Measurements from ENCODE around the gene CMC2. TPM values are rescaled to one million over a fixed set of nuclear protein-coding genes. Genes with fewer than 3 reads are reported as not detected.
A peak's percentile ranks its signal among the peaks of the same experiment; 100 is the strongest.

CMC2 gene
- total RNA-seq, 1 donor from 2014 or later: 58.5 TPM

DNA sequence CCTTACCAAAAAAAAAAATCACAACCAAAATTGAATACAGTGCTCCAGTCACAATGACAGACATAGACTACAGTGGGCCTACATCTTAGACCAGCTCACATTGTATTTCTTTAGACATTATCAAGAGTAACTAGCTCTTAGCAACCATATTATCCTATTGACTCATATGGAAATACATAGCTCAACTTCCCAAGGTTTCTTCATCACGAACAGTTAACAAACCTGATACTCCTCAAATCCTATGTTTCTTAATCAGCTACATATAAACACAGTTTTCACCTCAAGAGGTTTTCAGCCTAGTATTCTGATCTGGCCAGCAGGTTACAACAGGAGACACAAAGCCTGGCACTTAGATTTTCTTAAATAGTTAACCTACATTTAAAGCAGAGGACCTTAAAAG, 29.7 kb downstream of the CMC2 start:
- Mint-ChIP-seq H3K36me3 (ENCODE audit: insufficient read depth) (peaks cover 8% of the 10 kb centered on the region), H3K4me3 (ENCODE audit: low read depth) (no peak overlapping the region), H3K27ac (no peak overlapping the region), H3K9me3 (ENCODE audit: low read depth) (no peaks in the 10 kb centered on the region), H3K27me3 (no peaks in the 10 kb centered on the region), H3K4me1 (ENCODE audit: low read depth) (no peaks in the 10 kb centered on the region)
- TF ChIP-seq, protein P1, sequence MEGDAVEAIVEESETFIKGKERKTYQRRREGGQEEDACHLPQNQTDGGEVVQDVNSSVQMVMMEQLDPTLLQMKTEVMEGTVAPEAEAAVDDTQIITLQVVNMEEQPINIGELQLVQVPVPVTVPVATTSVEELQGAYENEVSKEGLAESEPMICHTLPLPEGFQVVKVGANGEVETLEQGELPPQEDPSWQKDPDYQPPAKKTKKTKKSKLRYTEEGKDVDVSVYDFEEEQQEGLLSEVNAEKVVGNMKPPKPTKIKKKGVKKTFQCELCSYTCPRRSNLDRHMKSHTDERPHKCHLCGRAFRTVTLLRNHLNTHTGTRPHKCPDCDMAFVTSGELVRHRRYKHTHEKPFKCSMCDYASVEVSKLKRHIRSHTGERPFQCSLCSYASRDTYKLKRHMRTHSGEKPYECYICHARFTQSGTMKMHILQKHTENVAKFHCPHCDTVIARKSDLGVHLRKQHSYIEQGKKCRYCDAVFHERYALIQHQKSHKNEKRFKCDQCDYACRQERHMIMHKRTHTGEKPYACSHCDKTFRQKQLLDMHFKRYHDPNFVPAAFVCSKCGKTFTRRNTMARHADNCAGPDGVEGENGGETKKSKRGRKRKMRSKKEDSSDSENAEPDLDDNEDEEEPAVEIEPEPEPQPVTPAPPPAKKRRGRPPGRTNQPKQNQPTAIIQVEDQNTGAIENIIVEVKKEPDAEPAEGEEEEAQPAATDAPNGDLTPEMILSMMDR (IDR thresholded peaks at IDR 0.05; ENCODE audit: unreplicated experiment): no peak
- DNase-seq (ENCODE audit: low spot score, unreplicated experiment): no peak

DNA sequence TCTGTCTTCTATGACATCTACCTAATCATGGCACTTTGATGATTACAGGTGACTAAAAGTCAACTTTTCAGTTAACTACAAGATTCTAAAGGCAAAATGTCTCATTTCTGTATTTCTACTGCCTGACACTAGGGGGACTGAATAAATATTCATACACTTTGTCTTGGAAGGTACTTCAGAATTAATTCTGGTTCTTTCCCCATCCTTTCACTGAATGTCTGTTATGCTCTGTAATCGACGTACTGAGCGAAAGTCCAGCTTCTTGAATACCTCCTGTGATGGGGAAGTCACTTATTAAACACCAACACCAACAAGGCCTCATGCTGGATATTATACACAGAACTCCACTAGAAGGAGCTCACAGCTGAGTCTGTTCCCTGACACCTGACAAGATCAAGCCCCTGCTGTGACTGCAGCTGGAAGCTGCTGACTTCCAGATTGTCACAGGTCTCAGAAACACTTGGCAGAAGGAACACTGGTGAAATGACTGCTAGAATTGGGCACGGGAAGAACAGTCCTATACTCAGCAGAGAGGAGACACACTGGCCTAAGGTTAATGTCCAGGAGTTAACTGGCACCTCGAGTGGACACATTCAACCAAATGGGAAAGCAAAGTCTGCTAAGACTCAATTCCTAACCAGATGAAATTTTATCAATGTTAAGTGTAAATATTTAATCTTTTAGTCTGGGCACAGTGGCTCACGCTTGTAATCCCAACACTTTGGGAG, 31.9 kb downstream of the CMC2 start:
- Mint-ChIP-seq H3K4me3 (ENCODE audit: low read depth) (no peak overlapping the region), H3K27ac (no peak overlapping the region)

DNA sequence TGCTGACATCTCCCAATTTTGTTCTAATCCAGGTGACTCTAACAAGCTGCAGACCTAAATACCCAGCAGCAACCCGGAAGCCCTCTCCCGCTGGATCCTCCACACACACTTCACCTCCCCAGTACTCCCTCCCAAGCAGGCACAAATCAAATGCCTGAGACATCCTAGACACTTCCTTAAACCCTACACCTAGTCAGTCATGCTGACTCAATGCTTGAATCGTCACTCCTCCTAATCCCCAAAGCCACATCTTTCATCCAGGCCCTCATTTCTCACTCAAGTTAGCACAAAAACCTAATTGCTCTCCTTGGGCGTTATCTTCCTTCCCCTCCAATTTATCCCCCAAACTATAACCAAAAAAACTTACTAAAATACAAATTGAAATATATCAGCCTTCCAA, 32.7 kb downstream of the CMC2 start:
- Mint-ChIP-seq H3K36me3 (ENCODE audit: insufficient read depth) (peaks cover 7% of the 10 kb centered on the region), H3K27me3 (no peaks in the 10 kb centered on the region), H3K27ac (no peak overlapping the region), H3K4me1 (ENCODE audit: low read depth) (no peaks in the 10 kb centered on the region), H3K4me3 (ENCODE audit: low read depth) (no peak overlapping the region), H3K9me3 (ENCODE audit: low read depth) (no peaks in the 10 kb centered on the region)
- DNase-seq (ENCODE audit: low spot score, unreplicated experiment): no peak
- TF ChIP-seq, protein P1 (IDR thresholded peaks at IDR 0.05; ENCODE audit: unreplicated experiment): no peak

More for the DNA sequence above, 31.9 kb downstream of the CMC2 start:
- Mint-ChIP-seq H3K27me3 (no peaks in the 10 kb centered on the region), H3K9me3 (ENCODE audit: low read depth) (no peaks in the 10 kb centered on the region), H3K36me3 (ENCODE audit: insufficient read depth) (peaks cover 9% of the 10 kb centered on the region), H3K4me1 (ENCODE audit: low read depth) (no peaks in the 10 kb centered on the region)
- TF ChIP-seq, protein P1 (IDR thresholded peaks at IDR 0.05; ENCODE audit: unreplicated experiment): peak; percentile 63
- DNase-seq (ENCODE audit: low spot score, unreplicated experiment): no peak

DNA sequence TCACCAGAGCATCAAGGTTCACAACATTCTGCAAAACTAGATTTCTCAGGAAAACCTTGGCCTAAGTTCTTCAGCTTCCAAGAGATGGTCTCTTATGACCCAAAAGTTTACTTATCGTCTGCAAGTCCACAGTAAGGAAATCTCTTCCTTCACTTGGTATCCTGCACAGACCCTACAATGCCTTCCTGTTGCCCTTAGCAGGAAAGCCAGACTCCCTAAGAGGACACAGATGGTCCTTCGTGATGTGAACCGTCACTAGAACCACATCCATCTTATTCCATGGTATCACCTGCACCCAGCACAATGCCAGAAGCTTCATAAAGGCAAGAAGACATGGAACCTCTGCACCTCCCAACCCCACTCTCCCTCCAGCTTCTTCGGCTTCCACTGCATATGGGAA, 34.1 kb downstream of the CMC2 start:
- no peaks in the 10 kb centered on the region for H3K27me3 Mint-ChIP-seq
- H3K4me3 Mint-ChIP-seq (ENCODE audit: low read depth): no peak overlapping the region
- no peak overlapping the region for H3K27ac Mint-ChIP-seq
- DNase-seq (ENCODE audit: low spot score, unreplicated experiment): no peak
- no peaks in the 10 kb centered on the region for H3K4me1 Mint-ChIP-seq (ENCODE audit: low read depth)
- H3K36me3 Mint-ChIP-seq (ENCODE audit: insufficient read depth): peaks cover 7% of the 10 kb centered on the region
- TF ChIP-seq, protein P1 (IDR thresholded peaks at IDR 0.05; ENCODE audit: unreplicated experiment): no peak
- H3K9me3 Mint-ChIP-seq (ENCODE audit: low read depth): no peaks in the 10 kb centered on the region

DNA sequence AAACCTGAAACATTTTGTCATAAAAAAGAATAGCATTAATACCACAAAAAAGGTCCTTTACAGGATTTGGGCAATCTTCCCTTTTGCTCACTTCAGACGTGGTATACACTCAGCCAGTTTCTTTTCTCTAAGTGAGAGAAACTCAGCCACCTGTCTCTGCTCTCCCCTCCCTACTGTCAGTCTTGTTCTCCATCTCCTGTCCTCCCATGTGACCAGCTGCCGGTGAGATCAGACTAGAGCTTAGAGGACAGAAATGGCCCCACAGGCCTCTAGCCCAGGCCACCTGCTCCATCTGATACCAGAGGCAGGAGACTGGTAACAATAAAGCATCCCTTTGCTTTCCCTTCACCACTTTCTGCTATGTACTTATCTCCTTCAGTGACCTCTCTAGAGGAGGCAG, 34.9 kb downstream of the CMC2 start:
- Mint-ChIP-seq H3K36me3 (ENCODE audit: insufficient read depth) (peaks cover 7% of the 10 kb centered on the region), H3K27ac (no peak overlapping the region), H3K4me1 (ENCODE audit: low read depth) (no peaks in the 10 kb centered on the region), H3K9me3 (ENCODE audit: low read depth) (no peaks in the 10 kb centered on the region), H3K4me3 (ENCODE audit: low read depth) (no peak overlapping the region), H3K27me3 (no peaks in the 10 kb centered on the region)
- DNase-seq (ENCODE audit: low spot score, unreplicated experiment): no peak
- TF ChIP-seq, protein P1 (IDR thresholded peaks at IDR 0.05; ENCODE audit: unreplicated experiment): no peak
